Chondrocyte (in vitro differentiated cells): ENCODE results near the gene GOLPH3. TPM values are rescaled to one million over a fixed set of nuclear protein-coding genes. Genes with fewer than 3 reads are reported as not detected.

ENCODE experiments used
- DNase-seq: peaks from one replicate; pipeline ENCODE4 v3.0.0; 2021; ENCODE audit warnings: mixed read lengths, low spot score
- H3K27ac Mint-ChIP-seq: one replicate; pipeline ENCODE4 v1.8.0; 2021; ENCODE audit warnings: mild to moderate bottlenecking, moderate library complexity, mixed read lengths; ENCODE audit not compliant: unreplicated experiment
- H3K27me3 Mint-ChIP-seq: 2 replicates; pipeline ENCODE4 v1.8.0; 2021; ENCODE audit warnings: low read depth, mixed read lengths
- H3K36me3 Mint-ChIP-seq: 2 replicates; pipeline ENCODE4 v1.8.0; 2021; ENCODE audit warnings: low read depth, mixed read lengths
- H3K4me1 Mint-ChIP-seq: 2 replicates; pipeline ENCODE4 v1.8.0; 2021; ENCODE audit warnings: low read depth, mild to moderate bottlenecking, mixed read lengths
- H3K4me3 Mint-ChIP-seq: one replicate; pipeline ENCODE4 v1.8.0; 2021; ENCODE audit warnings: mild to moderate bottlenecking, moderate library complexity, mixed read lengths; ENCODE audit not compliant: unreplicated experiment
- H3K9me3 Mint-ChIP-seq: 2 replicates; pipeline ENCODE4 v1.8.0; 2021; ENCODE audit warnings: low read depth, mixed read lengths
- CTCF ChIP-seq: fragments of 200-600 bp; sonication (generic); IDR thresholded peaks from 2 replicates; pipeline ENCODE4 v1.5.0; 2021; ENCODE audit warnings: antibody characterized with exemption, mild to moderate bottlenecking, moderate library complexity
- total RNA-seq: library from RNA; stranded (reverse); gene quantifications from 3 replicates; pipeline ENCODE4 v1.2.1, GENCODE V29; 2021

Gene GOLPH3
- total RNA-seq, 1 donor from 2014 or later = 106 TPM

- H3K4me1 Mint-ChIP-seq = peaks cover 19% of the 10 kb centered on the region
- no peaks in the 10 kb centered on the region for H3K9me3 Mint-ChIP-seq
- peak overlapping the region; percentile 52 for H3K27ac Mint-ChIP-seq
- no peak for DNase-seq
- no peaks in the 10 kb centered on the region for H3K27me3 Mint-ChIP-seq
- H3K36me3 Mint-ChIP-seq = peaks cover 23% of the 10 kb centered on the region
- TF ChIP-seq CTCF = no peak
- no peak overlapping the region for H3K4me3 Mint-ChIP-seq
Measured at GRCh38 chr5:32116574-32117313, 57.4 kb downstream of the GOLPH3 start.

- Mint-ChIP-seq H3K36me3 (peaks cover 23% of the 10 kb centered on the region), H3K27me3 (no peaks in the 10 kb centered on the region), H3K9me3 (no peaks in the 10 kb centered on the region), H3K27ac (peak overlapping the region; percentile 59), H3K4me1 (peaks cover 19% of the 10 kb centered on the region), H3K4me3 (no peak overlapping the region)
- TF ChIP-seq CTCF = peak; percentile 25
- DNase-seq = no peak
Measured at GRCh38 chr5:32115985-32116384, 58.1 kb downstream of the GOLPH3 start.

- Mint-ChIP-seq H3K27ac (no peak overlapping the region), H3K4me3 (no peak overlapping the region), H3K36me3 (peaks cover 25% of the 10 kb centered on the region), H3K9me3 (no peaks in the 10 kb centered on the region), H3K4me1 (peaks cover 6% of the 10 kb centered on the region), H3K27me3 (no peaks in the 10 kb centered on the region)
- DNase-seq = no peak
- TF ChIP-seq CTCF = no peak
Measured at GRCh38 chr5:32110111-32110696, 63.9 kb downstream of the GOLPH3 start.

GRCh38 chr5:32109236-32109635 is 64.9 kb downstream of the GOLPH3 start:
- Mint-ChIP-seq H3K4me3 (no peak overlapping the region), H3K27ac (peak overlapping the region; percentile 4), H3K9me3 (no peaks in the 10 kb centered on the region), H3K36me3 (peaks cover 28% of the 10 kb centered on the region), H3K4me1 (peaks cover 4% of the 10 kb centered on the region), H3K27me3 (no peaks in the 10 kb centered on the region)
- DNase-seq = no peak
- no peak for TF ChIP-seq CTCF

GRCh38 chr5:32108167-32108566 is 66.0 kb downstream of the GOLPH3 start:
- DNase-seq = no peak
- Mint-ChIP-seq H3K4me3 (no peak overlapping the region), H3K4me1 (peaks cover 4% of the 10 kb centered on the region), H3K27me3 (no peaks in the 10 kb centered on the region), H3K9me3 (no peaks in the 10 kb centered on the region), H3K27ac (no peak overlapping the region), H3K36me3 (peaks cover 32% of the 10 kb centered on the region)
- no peak for TF ChIP-seq CTCF
